Endodermal cell (in vitro differentiated cells): ENCODE measurements around the gene XKRX. TPM values are rescaled to one million over a fixed set of nuclear protein-coding genes. Genes with fewer than 3 reads are reported as not detected.

Source experiments
- DNase-seq: peaks from one replicate; pipeline ENCODE4 v3.0.0-alpha.2; 2017
- H3K27ac ChIP-seq: 2 replicates; pipeline ENCODE4 v1.5.1; 2013; ENCODE audit warnings: mild to moderate bottlenecking, low read depth, low read length, moderate library complexity
- H3K27me3 ChIP-seq: 2 replicates; pipeline ENCODE4 v1.6.1; 2013; ENCODE audit warnings: mild to moderate bottlenecking, low read length, moderate library complexity; ENCODE audit not compliant: insufficient read depth, control insufficient read depth, poor library complexity, severe bottlenecking
- H3K36me3 ChIP-seq: 2 replicates; pipeline ENCODE4 v1.7.0; 2013; ENCODE audit warnings: mild to moderate bottlenecking, low read length, moderate library complexity; ENCODE audit not compliant: control insufficient read depth, insufficient read depth
- H3K4me1 ChIP-seq: one replicate; pipeline ENCODE4 v1.7.0; 2013; ENCODE audit warnings: low read length; ENCODE audit not compliant: control insufficient read depth, insufficient read depth
- H3K4me3 ChIP-seq: 2 replicates; pipeline ENCODE4 v1.5.1; 2013; ENCODE audit warnings: mild to moderate bottlenecking, low read length, moderate library complexity
- H3K9ac ChIP-seq: 2 replicates; pipeline ENCODE4 v1.6.1; 2013; ENCODE audit warnings: mild to moderate bottlenecking, low read length, moderate library complexity; ENCODE audit not compliant: poor library complexity, severe bottlenecking; ENCODE audit errors: extremely low read depth
- H3K9me3 ChIP-seq: 2 replicates; pipeline ENCODE4 v1.6.1; 2013; ENCODE audit warnings: mild to moderate bottlenecking, low read length, moderate library complexity; ENCODE audit not compliant: control insufficient read depth
- H3K27ac Mint-ChIP-seq: 2 replicates; pipeline ENCODE4 v1.8.0; 2020; ENCODE audit warnings: mixed read lengths
- H3K27me3 Mint-ChIP-seq: 2 replicates; pipeline ENCODE4 v1.8.0; 2021; ENCODE audit warnings: mild to moderate bottlenecking, mixed read lengths; ENCODE audit not compliant: insufficient read depth
- H3K36me3 Mint-ChIP-seq: 2 replicates; pipeline ENCODE4 v1.8.0; 2020; ENCODE audit warnings: low read depth, mixed read lengths
- H3K4me1 Mint-ChIP-seq: 2 replicates; pipeline ENCODE4 v1.8.0; 2020; ENCODE audit warnings: mixed read lengths
- H3K4me3 Mint-ChIP-seq: 2 replicates; pipeline ENCODE4 v1.8.0; 2020; ENCODE audit warnings: mild to moderate bottlenecking, moderate library complexity, mixed read lengths
- H3K9me3 Mint-ChIP-seq: 2 replicates; pipeline ENCODE4 v1.8.0; 2020; ENCODE audit warnings: mild to moderate bottlenecking, mixed read lengths
- WGBS, 2 experiments: methylation state at CpG; one replicate each; pipeline versions ENCODE4 v1.1.5 to v1.1.7; 2013; ENCODE audit warnings: missing lambda C conversion rate in 2 of 2, mixed read lengths in 1 of 2; ENCODE audit not compliant: insufficient coverage in 1 of 2, insufficient read length in 1 of 2; 5-methylcytosine and 5-hydroxymethylcytosine counted together
- total RNA-seq, 2 donors: library from RNA; stranded (reverse); fragmentation: NEBNext Ultra II Directional in 1 of 2; extraction: Animal tissue kit (Norgen Biotek cat#: 25700) in 1 of 2; gene quantifications; 2 replicates in 1 of 2; 3 replicates in 1 of 2; pipeline ENCODE4 v1.2.1, GENCODE V29; 2021
- TF ChIP-seq, protein P1 (sequence below): fragments of 200-600 bp; sonication (generic); conservative IDR thresholded peaks from 2 replicates; pipeline ENCODE4 v1.5.0; 2021; ENCODE audit warnings: antibody characterized with exemption, mild to moderate bottlenecking

Gene XKRX
- total RNA-seq, 2 donors from 2014 or later: 0.84 to 0.99 TPM

DNA sequence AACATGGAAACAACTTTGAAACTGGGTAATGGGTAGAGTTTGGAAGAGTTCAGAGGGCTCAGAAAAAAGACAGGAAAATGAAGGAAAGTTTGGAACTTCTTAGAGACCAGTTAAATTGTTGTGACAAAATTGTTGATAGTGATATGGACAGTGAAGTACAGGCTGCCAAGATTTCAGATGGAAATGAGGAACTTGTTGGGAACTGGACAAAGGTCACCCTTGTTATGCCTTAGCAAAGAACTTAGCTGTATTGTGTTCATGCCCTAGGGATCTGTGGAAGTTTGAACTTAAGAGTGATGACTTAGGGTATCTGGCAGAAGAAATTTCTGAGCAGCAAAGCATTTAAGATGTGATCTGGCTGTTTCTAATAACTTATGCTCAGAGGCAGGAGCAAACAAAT is 35.6 kb upstream of the XKRX start:
- peaks cover 55% of the 10 kb centered on the region for H3K9me3 Mint-ChIP-seq
- H3K27me3 Mint-ChIP-seq: no peaks in the 10 kb centered on the region
- no peak overlapping the region for H3K9ac ChIP-seq
- no peaks in the 10 kb centered on the region for H3K4me1 ChIP-seq
- TF ChIP-seq, protein P1, sequence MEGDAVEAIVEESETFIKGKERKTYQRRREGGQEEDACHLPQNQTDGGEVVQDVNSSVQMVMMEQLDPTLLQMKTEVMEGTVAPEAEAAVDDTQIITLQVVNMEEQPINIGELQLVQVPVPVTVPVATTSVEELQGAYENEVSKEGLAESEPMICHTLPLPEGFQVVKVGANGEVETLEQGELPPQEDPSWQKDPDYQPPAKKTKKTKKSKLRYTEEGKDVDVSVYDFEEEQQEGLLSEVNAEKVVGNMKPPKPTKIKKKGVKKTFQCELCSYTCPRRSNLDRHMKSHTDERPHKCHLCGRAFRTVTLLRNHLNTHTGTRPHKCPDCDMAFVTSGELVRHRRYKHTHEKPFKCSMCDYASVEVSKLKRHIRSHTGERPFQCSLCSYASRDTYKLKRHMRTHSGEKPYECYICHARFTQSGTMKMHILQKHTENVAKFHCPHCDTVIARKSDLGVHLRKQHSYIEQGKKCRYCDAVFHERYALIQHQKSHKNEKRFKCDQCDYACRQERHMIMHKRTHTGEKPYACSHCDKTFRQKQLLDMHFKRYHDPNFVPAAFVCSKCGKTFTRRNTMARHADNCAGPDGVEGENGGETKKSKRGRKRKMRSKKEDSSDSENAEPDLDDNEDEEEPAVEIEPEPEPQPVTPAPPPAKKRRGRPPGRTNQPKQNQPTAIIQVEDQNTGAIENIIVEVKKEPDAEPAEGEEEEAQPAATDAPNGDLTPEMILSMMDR: no peak
- no peaks in the 10 kb centered on the region for H3K27me3 ChIP-seq
- no peak for DNase-seq
- H3K4me3 ChIP-seq: no peak overlapping the region
- H3K4me1 Mint-ChIP-seq: no peaks in the 10 kb centered on the region
- no peaks in the 10 kb centered on the region for H3K36me3 Mint-ChIP-seq
- H3K27ac Mint-ChIP-seq: no peak overlapping the region
- H3K27ac ChIP-seq: no peak overlapping the region
- no peaks in the 10 kb centered on the region for H3K9me3 ChIP-seq
- H3K36me3 ChIP-seq: no peaks in the 10 kb centered on the region
- H3K4me3 Mint-ChIP-seq: no peak overlapping the region

DNA sequence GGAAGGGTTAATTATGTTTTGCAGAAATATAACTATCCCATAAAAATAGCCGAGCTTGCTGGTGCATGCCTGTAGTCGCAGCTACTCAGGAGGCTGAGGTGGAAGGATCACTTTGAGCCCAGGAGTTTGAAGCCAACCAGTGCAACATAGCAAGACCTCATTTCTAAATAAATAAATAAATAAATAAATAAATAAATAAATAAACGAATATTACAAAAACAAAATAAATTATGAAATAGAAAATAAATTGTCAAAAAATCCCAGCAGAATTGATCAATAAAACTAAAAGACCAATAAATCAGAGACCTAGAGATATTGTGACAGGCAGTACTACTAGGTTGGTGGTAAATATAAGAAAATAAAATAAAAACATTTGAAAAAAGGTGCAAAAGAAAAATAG is 34.1 kb upstream of the XKRX start:
- Histone ChIP-seq H3K36me3 (no peaks in the 10 kb centered on the region), H3K4me3 (no peak overlapping the region), H3K27ac (no peak overlapping the region), H3K9me3 (no peaks in the 10 kb centered on the region), H3K9ac (no peak overlapping the region), H3K4me1 (no peaks in the 10 kb centered on the region), H3K27me3 (no peaks in the 10 kb centered on the region)
- Mint-ChIP-seq H3K36me3 (no peaks in the 10 kb centered on the region), H3K27me3 (no peaks in the 10 kb centered on the region), H3K4me3 (no peak overlapping the region), H3K4me1 (no peaks in the 10 kb centered on the region), H3K27ac (no peak overlapping the region), H3K9me3 (peaks cover 49% of the 10 kb centered on the region)
- TF ChIP-seq, protein P1: no peak
- 85% methylated on average over 2 of the region's 3 CpGs; no CpG with 5 or more reads in 1 of the 2 experiments for WGBS, 2 experiments
- no peak for DNase-seq

DNA sequence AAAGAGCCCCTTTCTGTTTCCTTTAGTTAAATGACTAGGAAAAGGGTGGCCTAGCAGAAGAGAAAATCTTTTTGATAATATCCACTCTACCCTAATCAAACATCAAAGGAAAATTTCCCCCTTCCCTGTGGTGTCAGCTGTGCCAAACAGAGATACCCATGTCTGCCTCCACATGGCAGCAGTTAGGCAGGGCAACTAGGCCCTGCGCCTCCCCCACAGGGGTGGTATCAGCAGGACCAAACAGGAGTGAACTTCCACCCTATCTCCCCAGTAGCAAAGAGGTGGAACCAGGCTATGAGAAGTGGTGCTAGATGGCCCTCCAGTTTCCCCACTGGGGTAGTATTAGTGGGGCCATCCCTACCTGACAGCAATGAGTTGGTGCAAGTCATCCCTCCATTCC is 19.8 kb upstream of the XKRX start:
- Histone ChIP-seq H3K36me3 (no peaks in the 10 kb centered on the region), H3K9ac (no peak overlapping the region), H3K27ac (no peak overlapping the region), H3K4me3 (no peak overlapping the region), H3K4me1 (no peaks in the 10 kb centered on the region), H3K27me3 (no peaks in the 10 kb centered on the region), H3K9me3 (no peaks in the 10 kb centered on the region)
- 86% methylated on average over 1 of the region's 1 CpG; no CpG with 5 or more reads in 1 of the 2 experiments for WGBS, 2 experiments
- Mint-ChIP-seq H3K27me3 (no peaks in the 10 kb centered on the region), H3K27ac (no peak overlapping the region), H3K4me1 (peaks cover 14% of the 10 kb centered on the region), H3K36me3 (no peaks in the 10 kb centered on the region), H3K9me3 (peaks cover 52% of the 10 kb centered on the region), H3K4me3 (no peak overlapping the region)
- no peak for DNase-seq
- TF ChIP-seq, protein P1: no peak
